GM06990 (cell line): ENCODE measurements around the gene CHRNB1.

ENCODE experiments used
- DNase-seq: peaks from one replicate; pipeline ENCODE4 v3.0.0-alpha.2; 2011; ENCODE audit not compliant: insufficient read length; ENCODE audit errors: extremely low read depth
- H3K27me3 ChIP-seq: replicated peaks from 2 replicates; pipeline ENCODE4 v1.6.0; 2011; ENCODE audit warnings: low read length; ENCODE audit not compliant: control insufficient read depth, insufficient read depth
- H3K36me3 ChIP-seq: 2 replicates; pipeline ENCODE4 v1.5.1; 2011; ENCODE audit warnings: low read length; ENCODE audit not compliant: control insufficient read depth, insufficient read depth
- H3K4me3 ChIP-seq: replicated peaks from 2 replicates; pipeline ENCODE4 v1.5.1; 2011; ENCODE audit warnings: low read depth, mild to moderate bottlenecking, control low read depth, low read length
- TF ChIP-seq, protein P1 (sequence below): IDR thresholded peaks from 2 replicates; pipeline ENCODE4 v1.5.1; 2011; ENCODE audit warnings: low read length, control low read depth, mild to moderate bottlenecking, inconsistent platforms; ENCODE audit not compliant: insufficient read depth, poor library complexity, severe bottlenecking

Gene CHRNB1

DNA sequence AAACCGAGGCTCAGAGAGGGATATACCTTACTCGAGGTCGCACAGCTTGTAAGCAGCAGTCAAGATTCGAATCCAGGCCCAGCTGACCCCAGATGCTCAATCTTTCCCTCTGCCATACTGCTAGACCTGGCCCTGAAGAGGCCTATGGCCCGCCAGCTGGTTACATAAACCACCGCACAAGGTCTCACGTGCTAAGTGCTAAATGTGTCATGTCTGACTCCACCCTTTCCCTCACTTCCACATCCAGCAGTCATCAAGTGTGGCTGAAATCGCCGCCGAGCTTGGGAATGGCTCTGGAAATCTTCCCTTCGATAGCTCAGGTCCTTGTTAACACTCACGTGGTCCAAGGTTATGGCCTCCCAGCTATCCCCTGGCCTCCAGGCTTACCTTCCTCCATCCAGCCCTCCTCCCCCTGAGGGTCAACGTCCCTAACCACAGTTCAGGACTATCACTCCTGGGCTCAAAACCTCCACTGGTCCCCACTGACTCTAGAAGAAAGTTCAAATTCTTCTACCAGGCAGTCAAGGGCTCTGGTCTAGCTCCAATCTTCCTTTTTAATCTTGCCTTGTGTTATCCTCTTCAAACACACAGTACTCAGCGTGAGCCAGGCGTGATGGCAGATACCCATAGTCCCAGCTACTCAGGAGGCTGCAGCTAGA lies 31.0 kb downstream of the CHRNB1 start:
- TF ChIP-seq, protein P1, sequence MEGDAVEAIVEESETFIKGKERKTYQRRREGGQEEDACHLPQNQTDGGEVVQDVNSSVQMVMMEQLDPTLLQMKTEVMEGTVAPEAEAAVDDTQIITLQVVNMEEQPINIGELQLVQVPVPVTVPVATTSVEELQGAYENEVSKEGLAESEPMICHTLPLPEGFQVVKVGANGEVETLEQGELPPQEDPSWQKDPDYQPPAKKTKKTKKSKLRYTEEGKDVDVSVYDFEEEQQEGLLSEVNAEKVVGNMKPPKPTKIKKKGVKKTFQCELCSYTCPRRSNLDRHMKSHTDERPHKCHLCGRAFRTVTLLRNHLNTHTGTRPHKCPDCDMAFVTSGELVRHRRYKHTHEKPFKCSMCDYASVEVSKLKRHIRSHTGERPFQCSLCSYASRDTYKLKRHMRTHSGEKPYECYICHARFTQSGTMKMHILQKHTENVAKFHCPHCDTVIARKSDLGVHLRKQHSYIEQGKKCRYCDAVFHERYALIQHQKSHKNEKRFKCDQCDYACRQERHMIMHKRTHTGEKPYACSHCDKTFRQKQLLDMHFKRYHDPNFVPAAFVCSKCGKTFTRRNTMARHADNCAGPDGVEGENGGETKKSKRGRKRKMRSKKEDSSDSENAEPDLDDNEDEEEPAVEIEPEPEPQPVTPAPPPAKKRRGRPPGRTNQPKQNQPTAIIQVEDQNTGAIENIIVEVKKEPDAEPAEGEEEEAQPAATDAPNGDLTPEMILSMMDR: no peak
- H3K27me3 ChIP-seq: no peaks in the 10 kb centered on the region
- H3K36me3 ChIP-seq: no peaks in the 10 kb centered on the region
- H3K4me3 ChIP-seq: no peak overlapping the region
- DNase-seq: no peak

DNA sequence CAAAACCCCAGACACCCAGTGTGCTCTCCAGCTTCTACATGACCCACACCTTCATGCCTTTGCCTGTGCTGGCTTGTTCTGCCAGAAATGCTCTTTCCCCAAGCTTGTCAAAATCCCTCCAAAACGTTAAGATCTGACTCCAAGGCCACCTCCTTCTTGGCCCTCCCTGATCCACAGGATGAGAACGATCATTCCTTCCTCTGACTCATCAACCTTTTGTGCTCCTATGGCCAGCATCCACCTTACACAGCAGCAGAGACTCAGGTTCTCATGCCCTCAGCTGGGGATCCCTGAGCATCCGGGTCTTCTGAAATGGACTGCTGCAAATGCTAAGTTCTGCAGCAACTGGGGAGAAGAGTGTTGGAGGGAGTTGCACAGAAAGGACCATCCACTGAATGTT lies 31.6 kb downstream of the CHRNB1 start:
- TF ChIP-seq, protein P1: no peak
- no peaks in the 10 kb centered on the region for H3K27me3 ChIP-seq
- no peaks in the 10 kb centered on the region for H3K36me3 ChIP-seq
- H3K4me3 ChIP-seq: no peak overlapping the region
- no peak for DNase-seq

DNA sequence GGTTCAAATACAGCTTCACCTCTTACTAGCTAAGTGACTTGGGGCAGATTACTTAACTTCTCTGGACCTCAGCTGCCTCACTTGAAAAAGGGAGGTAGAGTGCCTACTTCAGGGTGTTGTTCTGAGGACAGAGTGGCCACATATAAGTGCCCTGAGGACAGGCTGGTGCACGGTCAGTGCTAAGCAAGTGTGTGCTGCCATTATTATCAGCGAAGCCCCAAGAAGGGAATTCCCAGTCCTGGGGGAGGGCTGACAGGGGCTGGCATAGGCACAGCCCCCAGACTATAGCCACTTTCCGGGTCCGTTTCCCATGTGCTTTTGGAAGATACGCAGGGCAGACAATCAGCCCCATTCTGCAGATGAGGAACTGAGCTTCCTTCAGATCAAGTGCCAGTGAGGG lies 32.1 kb downstream of the CHRNB1 start:
- Histone ChIP-seq H3K36me3 (no peaks in the 10 kb centered on the region), H3K4me3 (no peak overlapping the region), H3K27me3 (no peaks in the 10 kb centered on the region)
- TF ChIP-seq, protein P1: no peak
- no peak for DNase-seq

DNA sequence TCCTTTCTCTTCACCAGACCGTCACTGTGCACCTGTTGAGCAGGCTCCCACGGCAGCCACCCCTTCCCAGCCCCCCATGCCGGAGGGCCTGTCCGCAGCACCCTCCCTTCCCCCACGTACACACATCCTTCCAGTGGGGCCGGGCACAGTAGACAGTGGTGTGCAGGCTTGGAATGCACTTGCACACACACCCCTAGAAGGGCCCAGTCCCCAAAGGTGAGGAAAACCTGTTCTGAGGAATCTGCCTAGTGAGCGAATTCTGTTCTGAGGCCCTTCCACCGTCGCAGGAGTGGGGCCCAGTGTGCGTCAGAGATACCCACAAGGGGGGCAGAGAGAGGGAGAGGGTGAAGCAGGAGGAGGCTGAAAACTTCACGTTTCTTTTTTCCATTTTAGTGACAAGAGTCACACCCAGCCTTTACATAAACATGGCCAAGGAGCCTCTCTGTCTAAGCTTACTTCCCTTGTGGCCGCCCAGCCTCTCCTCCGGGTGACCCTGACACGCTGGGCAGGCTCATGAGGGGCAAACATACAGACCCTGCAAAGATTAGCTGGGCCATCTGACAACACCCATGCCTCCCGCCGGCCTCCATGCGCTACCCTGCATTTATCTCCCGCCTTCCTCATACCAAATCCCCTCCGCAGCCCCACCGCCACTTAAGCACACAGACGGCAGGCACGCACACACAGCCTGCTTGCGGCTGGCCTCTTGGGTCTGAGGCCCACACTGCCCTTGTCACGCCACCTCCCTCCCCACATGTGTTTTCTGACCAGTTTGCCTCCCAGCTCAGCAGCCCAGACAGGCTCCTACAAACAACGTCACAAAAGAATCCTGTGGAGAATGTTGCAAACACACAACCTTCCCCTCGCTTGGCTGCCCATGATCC lies 32.8 kb downstream of the CHRNB1 start:
- DNase-seq: no peak
- TF ChIP-seq, protein P1: no peak
- H3K36me3 ChIP-seq: no peaks in the 10 kb centered on the region
- no peak overlapping the region for H3K4me3 ChIP-seq
- no peaks in the 10 kb centered on the region for H3K27me3 ChIP-seq

DNA sequence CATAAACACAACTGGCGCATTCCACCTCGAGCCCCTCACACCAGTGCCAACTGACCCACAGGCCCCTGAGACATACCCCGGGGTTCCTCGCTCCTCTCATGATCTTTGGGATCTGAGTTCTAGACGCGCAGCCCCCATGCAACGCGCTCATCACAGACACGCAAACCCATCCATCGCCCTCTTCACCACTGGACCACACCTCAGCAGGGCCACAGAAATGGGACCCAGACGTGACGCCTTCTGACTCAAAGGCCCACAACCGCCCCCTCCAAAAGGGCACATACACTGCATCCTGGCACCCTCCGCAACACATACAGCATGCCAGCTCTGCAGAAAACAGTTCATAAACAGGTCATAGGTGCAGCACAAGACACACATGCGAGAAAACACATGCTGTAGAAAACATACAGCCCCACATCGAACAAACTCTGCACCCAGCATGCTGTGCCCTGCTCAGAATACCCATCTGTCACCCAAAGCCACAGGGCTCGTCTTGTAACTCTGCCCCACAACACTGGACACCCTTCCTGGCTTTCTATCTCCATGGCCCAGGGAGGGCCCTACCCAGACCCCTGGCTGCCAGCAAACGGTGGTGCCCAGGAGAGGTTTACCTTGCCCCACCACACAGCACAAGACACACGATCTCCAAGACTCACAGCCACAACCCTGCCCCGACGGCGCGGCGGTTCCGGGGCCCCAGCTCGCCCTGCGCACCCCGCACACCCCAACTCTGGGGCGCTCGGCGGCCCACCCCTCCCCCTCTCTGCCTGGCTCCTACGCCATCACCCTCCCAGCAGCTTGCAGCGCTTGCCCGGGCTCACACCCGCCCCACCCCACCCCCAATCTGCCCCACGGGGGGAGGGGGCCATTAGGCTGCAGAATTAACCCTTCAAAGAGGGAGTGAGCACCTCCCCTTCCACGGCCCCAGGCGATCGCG lies 33.7 kb downstream of the CHRNB1 start:
- TF ChIP-seq, protein P1: no peak

More for the DNA sequence above, 33.7 kb downstream of the CHRNB1 start:
- H3K4me3 ChIP-seq: peak overlapping the region; percentile 79
- H3K27me3 ChIP-seq: no peaks in the 10 kb centered on the region
- no peaks in the 10 kb centered on the region for H3K36me3 ChIP-seq
- peak; percentile 70 for DNase-seq
